ENCODE results near the gene DOCK9.

GRCh38 chr13:98845742-98846141 lies 132.1 kb downstream of the DOCK9 start:
- TF ChIP-seq CTCF (IDR thresholded peaks at IDR 0.05; ENCODE audit: low read length) (no peak), EZH2 (IDR thresholded peaks at IDR 0.05; ENCODE audit: borderline replicate concordance, low read length) (no peak)
